HG03196 (cell line): ENCODE measurements around the gene LRIG2.
"Not testable (repeated sequence)": the region's sequence is repeated elsewhere in the genome, so short reads cannot be mapped to it uniquely, and the experiment has no call there.

Experiments
- ATAC-seq: cut with Tn5 transposase; IDR thresholded peaks from one replicate; pipeline ENCODE4 v1.9.1; 2021; ENCODE audit not compliant: unreplicated experiment

LRIG2 gene

GRCh38 chr1:113125517-113125916, 52.5 kb downstream of the LRIG2 start:
- no peak for ATAC-seq

GRCh38 chr1:113126207-113126606, 53.2 kb downstream of the LRIG2 start:
- ATAC-seq = no peak

- no peak for ATAC-seq
Measured at GRCh38 chr1:113128116-113128515, 55.1 kb downstream of the LRIG2 start.

GRCh38 chr1:113129529-113130185, 56.7 kb downstream of the LRIG2 start:
- no peak for ATAC-seq

GRCh38 chr1:113133038-113133437, 60.0 kb downstream of the LRIG2 start:
- ATAC-seq = no peak

- ATAC-seq = no peak
Measured at GRCh38 chr1:113133759-113134158, 60.8 kb downstream of the LRIG2 start.

GRCh38 chr1:113135460-113135859, 62.5 kb downstream of the LRIG2 start:
- ATAC-seq = no peak

- no peak for ATAC-seq
Measured at GRCh38 chr1:113136476-113136875, 63.5 kb downstream of the LRIG2 start.

- no peak for ATAC-seq
Measured at GRCh38 chr1:113137563-113137962, 64.6 kb downstream of the LRIG2 start.

- ATAC-seq = no peak
Measured at GRCh38 chr1:113138778-113139177, 65.8 kb downstream of the LRIG2 start.

- no peak for ATAC-seq
Measured at GRCh38 chr1:113140176-113140575, 67.2 kb downstream of the LRIG2 start.

- peak; percentile 70 for ATAC-seq
Measured at GRCh38 chr1:113140588-113141446, 67.8 kb downstream of the LRIG2 start.

- no peak for ATAC-seq
Measured at GRCh38 chr1:113141650-113142473, 68.9 kb downstream of the LRIG2 start.

- no peak for ATAC-seq
Measured at GRCh38 chr1:113142791-113143190, 69.8 kb downstream of the LRIG2 start.

- ATAC-seq = no peak
Measured at GRCh38 chr1:113146242-113147072, 73.5 kb downstream of the LRIG2 start.

- ATAC-seq = no peak
Measured at GRCh38 chr1:113147073-113147625, 74.2 kb downstream of the LRIG2 start.

GRCh38 chr1:113147826-113148225, 74.8 kb downstream of the LRIG2 start:
- no peak for ATAC-seq

- not testable (repeated sequence) for ATAC-seq
Measured at GRCh38 chr1:113150494-113150893, 77.5 kb downstream of the LRIG2 start.

GRCh38 chr1:113153116-113153803, 80.3 kb downstream of the LRIG2 start:
- ATAC-seq = no peak

GRCh38 chr1:113156368-113156767, 83.4 kb downstream of the LRIG2 start:
- ATAC-seq = no peak
